Coronary artery (tissue), 2 donors: Measurements from ENCODE around the gene STRIP1.

ENCODE experiments used
- DNase-seq: peaks from one replicate; pipeline ENCODE4 v3.0.0-alpha.2; 2017; ENCODE audit warnings: low spot score
- H3K27ac ChIP-seq, 2 donors: fragments of 200-600 bp; sonication (generic); one replicate each; pipeline ENCODE4 v1.5.1; 2016 to 2019
- H3K4me3 ChIP-seq: fragments of 200-600 bp; sonication (generic); 2 replicates; pipeline ENCODE4 v1.5.1; 2016; ENCODE audit warnings: mild to moderate bottlenecking, moderate library complexity
- CTCF ChIP-seq: fragments of 200-600 bp; sonication (generic); IDR thresholded peaks from one replicate; pipeline ENCODE4 v1.5.1; 2019; ENCODE audit warnings: antibody characterized with exemption

The STRIP1 gene

GRCh38 chr1:110082477-110082876, 48.1 kb downstream of the STRIP1 start:
- no peak for DNase-seq
- TF ChIP-seq CTCF: no peak
- Histone ChIP-seq H3K27ac (no peak overlapping the region), H3K4me3 (no peak overlapping the region)

- peak overlapping the region in 1 of 2 donors; percentile 87 for H3K27ac ChIP-seq
- H3K4me3 ChIP-seq: peak overlapping the region; percentile 86
These were observed 48.8 kb downstream of the STRIP1 start for GRCh38 chr1:110083061-110083865.

GRCh38 chr1:110083866-110084226, 49.4 kb downstream of the STRIP1 start:
- Histone ChIP-seq H3K4me3 (peak overlapping the region; percentile 86), H3K27ac (peak overlapping the region; percentile 76 to 87)
- no peak for DNase-seq
- no peak for TF ChIP-seq CTCF

More at GRCh38 chr1:110083061-110083865, 48.8 kb downstream of the STRIP1 start:
- DNase-seq: no peak
- no peak for TF ChIP-seq CTCF

GRCh38 chr1:110084227-110085078, 50.0 kb downstream of the STRIP1 start:
- DNase-seq: no peak
- Histone ChIP-seq H3K4me3 (peak overlapping the region; percentile 86), H3K27ac (peak overlapping the region; percentile 76 to 87)
- TF ChIP-seq CTCF: no peak

GRCh38 chr1:110085671-110086070, 51.2 kb downstream of the STRIP1 start:
- DNase-seq: no peak
- Histone ChIP-seq H3K4me3 (no peak overlapping the region), H3K27ac (no peak overlapping the region)
- TF ChIP-seq CTCF: no peak

GRCh38 chr1:110086961-110087360, 52.5 kb downstream of the STRIP1 start:
- H3K27ac ChIP-seq: no peak overlapping the region
- no peak for TF ChIP-seq CTCF
- H3K4me3 ChIP-seq: no peak overlapping the region
- DNase-seq: no peak
